ENCODE results near the gene VSTM2B.

The VSTM2B gene

GRCh38 chr19:29527500-29528328 is 1.9 kb downstream of the VSTM2B start:
- H3K27ac ChIP-seq (ENCODE audit: low read length) = no peak overlapping the region
- H3K4me3 ChIP-seq (ENCODE audit: low read length) = peak overlapping the region; percentile 62; the same call in 1 of the 2 replicates
- H3K4me1 ChIP-seq (ENCODE audit: insufficient read depth, low read length) = peaks cover 8% of the 10 kb centered on the region; the same call in 1 of the 2 replicates
- no peaks in the 10 kb centered on the region; the same call in 1 of the 2 replicates for H3K9me3 ChIP-seq (ENCODE audit: insufficient read depth, low read depth, low read length)
- H3K9ac ChIP-seq (ENCODE audit: low read depth, low read length) = no peak overlapping the region
- no peaks in the 10 kb centered on the region for H3K36me3 ChIP-seq (ENCODE audit: insufficient read depth, low read depth, low read length)
- peaks cover 100% of the 10 kb centered on the region for H3K27me3 ChIP-seq (ENCODE audit: insufficient read depth, low read length)

GRCh38 chr19:29528350-29528945 is 2.7 kb downstream of the VSTM2B start:
- no peaks in the 10 kb centered on the region; the same call in 1 of the 2 replicates for H3K9me3 ChIP-seq (ENCODE audit: insufficient read depth, low read depth, low read length)
- H3K27me3 ChIP-seq (ENCODE audit: insufficient read depth, low read length) = peaks cover 93% of the 10 kb centered on the region
- H3K36me3 ChIP-seq (ENCODE audit: insufficient read depth, low read depth, low read length) = no peaks in the 10 kb centered on the region
- peak overlapping the region; percentile 62 for H3K4me3 ChIP-seq (ENCODE audit: low read length)
- no peak overlapping the region for H3K27ac ChIP-seq (ENCODE audit: low read length)
- no peak overlapping the region for H3K9ac ChIP-seq (ENCODE audit: low read depth, low read length)
- H3K4me1 ChIP-seq (ENCODE audit: insufficient read depth, low read length) = peaks cover 8% of the 10 kb centered on the region; the same call in 1 of the 2 replicates

- no peak overlapping the region for H3K9ac ChIP-seq (ENCODE audit: low read depth, low read length)
- no peak overlapping the region for H3K27ac ChIP-seq (ENCODE audit: low read length)
- peaks cover 8% of the 10 kb centered on the region; the same call in 1 of the 2 replicates for H3K4me1 ChIP-seq (ENCODE audit: insufficient read depth, low read length)
- H3K27me3 ChIP-seq (ENCODE audit: insufficient read depth, low read length) = peaks cover 87% of the 10 kb centered on the region
- no peaks in the 10 kb centered on the region for H3K36me3 ChIP-seq (ENCODE audit: insufficient read depth, low read depth, low read length)
- H3K9me3 ChIP-seq (ENCODE audit: insufficient read depth, low read depth, low read length) = no peaks in the 10 kb centered on the region; the same call in 1 of the 2 replicates
- peak overlapping the region; percentile 62; the same call in 1 of the 2 replicates for H3K4me3 ChIP-seq (ENCODE audit: low read length)
These were observed 3.3 kb downstream of the VSTM2B start for GRCh38 chr19:29528946-29529645.

- Histone ChIP-seq H3K9ac (ENCODE audit: low read depth, low read length) (no peak overlapping the region), H3K27ac (ENCODE audit: low read length) (no peak overlapping the region), H3K36me3 (ENCODE audit: insufficient read depth, low read depth, low read length) (no peaks in the 10 kb centered on the region), H3K9me3 (ENCODE audit: insufficient read depth, low read depth, low read length) (no peaks in the 10 kb centered on the region; the same call in 1 of the 2 replicates), H3K4me1 (ENCODE audit: insufficient read depth, low read length) (peaks cover 8% of the 10 kb centered on the region; the same call in 1 of the 2 replicates), H3K4me3 (ENCODE audit: low read length) (peak overlapping the region; percentile 62; the same call in 1 of the 2 replicates), H3K27me3 (ENCODE audit: insufficient read depth, low read length) (peaks cover 79% of the 10 kb centered on the region)
These were observed 4.1 kb downstream of the VSTM2B start for GRCh38 chr19:29529646-29530539.

- Histone ChIP-seq H3K9me3 (ENCODE audit: insufficient read depth, low read depth, low read length) (no peaks in the 10 kb centered on the region; the same call in 1 of the 2 replicates), H3K4me3 (ENCODE audit: low read length) (peak overlapping the region; percentile 62; the same call in 1 of the 2 replicates), H3K27ac (ENCODE audit: low read length) (no peak overlapping the region), H3K36me3 (ENCODE audit: insufficient read depth, low read depth, low read length) (no peaks in the 10 kb centered on the region), H3K27me3 (ENCODE audit: insufficient read depth, low read length) (peaks cover 70% of the 10 kb centered on the region), H3K9ac (ENCODE audit: low read depth, low read length) (no peak overlapping the region), H3K4me1 (ENCODE audit: insufficient read depth, low read length) (peaks cover 8% of the 10 kb centered on the region; the same call in 1 of the 2 replicates)
These were observed 5.0 kb downstream of the VSTM2B start for GRCh38 chr19:29530540-29531457.

- no peaks in the 10 kb centered on the region; the same call in 1 of the 2 replicates for H3K9me3 ChIP-seq (ENCODE audit: insufficient read depth, low read depth, low read length)
- H3K36me3 ChIP-seq (ENCODE audit: insufficient read depth, low read depth, low read length) = no peaks in the 10 kb centered on the region
- peaks cover 62% of the 10 kb centered on the region for H3K27me3 ChIP-seq (ENCODE audit: insufficient read depth, low read length)
- peaks cover 8% of the 10 kb centered on the region; the same call in 1 of the 2 replicates for H3K4me1 ChIP-seq (ENCODE audit: insufficient read depth, low read length)
- H3K4me3 ChIP-seq (ENCODE audit: low read length) = no peak overlapping the region
- H3K27ac ChIP-seq (ENCODE audit: low read length) = no peak overlapping the region
- H3K9ac ChIP-seq (ENCODE audit: low read depth, low read length) = no peak overlapping the region
These were observed 5.7 kb downstream of the VSTM2B start for GRCh38 chr19:29531458-29532025.

GRCh38 chr19:29532097-29532496 is 6.3 kb downstream of the VSTM2B start:
- Histone ChIP-seq H3K4me3 (ENCODE audit: low read length) (no peak overlapping the region), H3K36me3 (ENCODE audit: insufficient read depth, low read depth, low read length) (no peaks in the 10 kb centered on the region), H3K27ac (ENCODE audit: low read length) (no peak overlapping the region), H3K9ac (ENCODE audit: low read depth, low read length) (no peak overlapping the region), H3K9me3 (ENCODE audit: insufficient read depth, low read depth, low read length) (no peaks in the 10 kb centered on the region; the same call in 1 of the 2 replicates), H3K27me3 (ENCODE audit: insufficient read depth, low read length) (peaks cover 57% of the 10 kb centered on the region), H3K4me1 (ENCODE audit: insufficient read depth, low read length) (peaks cover 8% of the 10 kb centered on the region; the same call in 1 of the 2 replicates)

- no peaks in the 10 kb centered on the region; the same call in 1 of the 2 replicates for H3K9me3 ChIP-seq (ENCODE audit: insufficient read depth, low read depth, low read length)
- H3K27ac ChIP-seq (ENCODE audit: low read length) = no peak overlapping the region
- no peak overlapping the region for H3K9ac ChIP-seq (ENCODE audit: low read depth, low read length)
- no peak overlapping the region for H3K4me3 ChIP-seq (ENCODE audit: low read length)
- H3K27me3 ChIP-seq (ENCODE audit: insufficient read depth, low read length) = peaks cover 48% of the 10 kb centered on the region
- no peaks in the 10 kb centered on the region for H3K36me3 ChIP-seq (ENCODE audit: insufficient read depth, low read depth, low read length)
- H3K4me1 ChIP-seq (ENCODE audit: insufficient read depth, low read length) = peaks cover 8% of the 10 kb centered on the region; the same call in 1 of the 2 replicates
These were observed 7.2 kb downstream of the VSTM2B start for GRCh38 chr19:29532956-29533355.

GRCh38 chr19:29533578-29534544 is 8.1 kb downstream of the VSTM2B start:
- H3K4me1 ChIP-seq (ENCODE audit: insufficient read depth, low read length) = peaks cover 8% of the 10 kb centered on the region; the same call in 1 of the 2 replicates
- H3K9me3 ChIP-seq (ENCODE audit: insufficient read depth, low read depth, low read length) = no peaks in the 10 kb centered on the region; the same call in 1 of the 2 replicates
- H3K9ac ChIP-seq (ENCODE audit: low read depth, low read length) = no peak overlapping the region
- H3K36me3 ChIP-seq (ENCODE audit: insufficient read depth, low read depth, low read length) = no peaks in the 10 kb centered on the region
- peaks cover 39% of the 10 kb centered on the region for H3K27me3 ChIP-seq (ENCODE audit: insufficient read depth, low read length)
- no peak overlapping the region for H3K27ac ChIP-seq (ENCODE audit: low read length)
- no peak overlapping the region for H3K4me3 ChIP-seq (ENCODE audit: low read length)
